GM12872 (cell line): Measurements from ENCODE around the gene PTPN4.
A peak's percentile ranks its signal among the peaks of the same experiment; 100 is the strongest.

ENCODE experiments used
- TF ChIP-seq, protein P1 (sequence below): IDR thresholded peaks from 3 replicates; pipeline ENCODE4 v1.5.1; 2011; ENCODE audit warnings: low read depth, mild to moderate bottlenecking, low read length, moderate library complexity; ENCODE audit not compliant: insufficient read depth

PTPN4 gene

DNA sequence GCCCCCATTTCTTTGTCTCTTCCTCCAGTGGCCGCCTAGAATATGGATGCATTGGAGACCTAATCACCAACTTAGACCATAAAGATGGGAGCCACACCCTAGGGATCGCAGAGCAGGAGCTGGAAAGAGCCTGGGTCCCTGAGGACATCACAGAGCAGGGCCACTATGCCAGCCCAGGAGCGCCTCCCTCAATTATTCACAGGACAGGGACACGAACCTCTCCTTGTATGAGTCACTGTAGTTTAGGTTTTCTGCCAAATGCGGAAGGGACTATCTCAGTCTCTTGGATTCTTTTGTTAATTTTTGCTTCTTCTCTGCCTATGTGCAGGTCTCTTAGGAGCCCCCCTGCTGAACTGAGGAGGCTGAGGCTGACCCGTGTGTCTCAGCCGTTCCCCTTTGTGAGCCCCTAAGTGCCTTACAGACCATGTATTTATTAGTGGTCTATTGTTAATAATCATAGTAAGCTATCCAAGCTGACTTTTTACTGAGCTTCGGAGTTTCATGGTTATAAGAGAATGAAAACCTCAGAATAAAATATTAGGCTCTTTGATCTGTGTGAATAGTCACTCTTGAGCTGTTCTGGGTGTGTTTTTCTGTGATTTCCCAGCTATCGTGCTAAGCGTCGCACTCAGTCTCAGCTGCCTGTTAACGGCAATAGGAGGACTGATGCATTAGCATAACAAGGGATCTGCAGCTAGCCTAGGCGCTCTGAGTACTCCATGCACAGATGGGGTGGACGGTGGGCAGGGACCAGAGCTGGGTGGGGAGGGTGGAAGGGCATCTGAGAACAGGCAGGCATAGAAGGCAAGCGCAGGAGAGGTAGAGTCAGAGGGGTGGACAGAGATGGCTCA, 12.7 kb upstream of the PTPN4 start:
- TF ChIP-seq, protein P1, sequence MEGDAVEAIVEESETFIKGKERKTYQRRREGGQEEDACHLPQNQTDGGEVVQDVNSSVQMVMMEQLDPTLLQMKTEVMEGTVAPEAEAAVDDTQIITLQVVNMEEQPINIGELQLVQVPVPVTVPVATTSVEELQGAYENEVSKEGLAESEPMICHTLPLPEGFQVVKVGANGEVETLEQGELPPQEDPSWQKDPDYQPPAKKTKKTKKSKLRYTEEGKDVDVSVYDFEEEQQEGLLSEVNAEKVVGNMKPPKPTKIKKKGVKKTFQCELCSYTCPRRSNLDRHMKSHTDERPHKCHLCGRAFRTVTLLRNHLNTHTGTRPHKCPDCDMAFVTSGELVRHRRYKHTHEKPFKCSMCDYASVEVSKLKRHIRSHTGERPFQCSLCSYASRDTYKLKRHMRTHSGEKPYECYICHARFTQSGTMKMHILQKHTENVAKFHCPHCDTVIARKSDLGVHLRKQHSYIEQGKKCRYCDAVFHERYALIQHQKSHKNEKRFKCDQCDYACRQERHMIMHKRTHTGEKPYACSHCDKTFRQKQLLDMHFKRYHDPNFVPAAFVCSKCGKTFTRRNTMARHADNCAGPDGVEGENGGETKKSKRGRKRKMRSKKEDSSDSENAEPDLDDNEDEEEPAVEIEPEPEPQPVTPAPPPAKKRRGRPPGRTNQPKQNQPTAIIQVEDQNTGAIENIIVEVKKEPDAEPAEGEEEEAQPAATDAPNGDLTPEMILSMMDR: no peak

DNA sequence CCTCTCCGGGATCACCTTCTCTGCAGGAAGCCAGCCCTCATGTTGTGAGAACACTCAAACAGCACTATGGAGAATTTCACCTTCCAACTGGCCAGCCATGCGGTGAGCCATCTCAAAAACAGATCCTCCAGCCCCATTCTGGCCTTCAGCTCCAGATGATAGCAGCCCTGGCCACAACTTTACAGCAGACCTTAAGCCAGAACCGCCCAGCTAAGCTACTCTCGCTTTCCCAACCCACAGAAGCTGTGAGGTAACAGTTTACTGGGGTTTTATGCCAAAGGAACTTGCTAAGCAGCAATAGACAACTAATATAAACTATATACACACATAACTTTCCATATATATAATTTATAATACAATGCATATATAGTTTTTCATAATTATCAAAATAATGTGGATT, 11.6 kb upstream of the PTPN4 start:
- TF ChIP-seq, protein P1: no peak

DNA sequence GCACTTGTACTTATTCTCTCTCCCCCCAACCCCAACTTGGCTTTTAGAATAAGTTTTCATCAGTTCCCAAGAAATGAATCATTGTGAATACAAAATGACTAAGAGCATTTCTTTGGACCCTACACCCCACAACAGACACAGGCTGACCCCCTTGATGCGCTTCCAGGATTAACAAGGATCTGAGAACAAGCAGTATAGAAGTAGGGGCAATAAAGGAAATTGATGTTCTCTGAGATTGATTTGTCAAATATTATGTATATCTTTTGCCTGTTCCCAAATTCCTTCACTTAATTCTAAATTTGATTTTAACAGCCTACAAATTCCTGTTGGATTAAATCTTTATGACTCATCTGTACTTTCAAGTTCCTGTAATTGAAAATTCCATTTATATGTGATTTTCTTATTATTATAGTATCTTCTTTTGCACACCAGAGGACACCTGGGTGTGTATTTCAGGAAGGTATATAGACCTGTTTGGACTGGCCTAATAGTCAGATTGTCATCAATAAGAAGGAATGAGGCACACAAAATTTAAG, 10.2 kb upstream of the PTPN4 start:
- TF ChIP-seq, protein P1: no peak

DNA sequence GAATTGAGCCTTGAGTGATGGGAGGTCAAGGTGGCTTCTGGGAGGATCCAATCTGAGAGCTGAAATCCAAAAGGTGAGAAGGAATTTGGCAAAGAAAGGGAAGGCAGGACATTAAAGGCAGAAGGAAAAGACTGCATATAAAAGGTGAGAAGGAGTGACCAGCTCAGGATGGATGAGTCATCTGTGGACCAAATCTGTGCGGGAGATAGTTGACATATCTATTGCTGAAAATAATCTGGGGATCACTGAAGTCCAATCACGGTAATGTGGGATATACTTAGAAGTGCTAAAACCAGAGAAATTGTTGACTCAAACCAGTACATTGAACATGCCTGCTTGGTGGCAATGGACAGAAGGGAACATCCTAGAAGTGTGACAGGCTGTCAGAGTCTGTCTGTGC, 8.0 kb upstream of the PTPN4 start:
- TF ChIP-seq, protein P1: no peak

DNA sequence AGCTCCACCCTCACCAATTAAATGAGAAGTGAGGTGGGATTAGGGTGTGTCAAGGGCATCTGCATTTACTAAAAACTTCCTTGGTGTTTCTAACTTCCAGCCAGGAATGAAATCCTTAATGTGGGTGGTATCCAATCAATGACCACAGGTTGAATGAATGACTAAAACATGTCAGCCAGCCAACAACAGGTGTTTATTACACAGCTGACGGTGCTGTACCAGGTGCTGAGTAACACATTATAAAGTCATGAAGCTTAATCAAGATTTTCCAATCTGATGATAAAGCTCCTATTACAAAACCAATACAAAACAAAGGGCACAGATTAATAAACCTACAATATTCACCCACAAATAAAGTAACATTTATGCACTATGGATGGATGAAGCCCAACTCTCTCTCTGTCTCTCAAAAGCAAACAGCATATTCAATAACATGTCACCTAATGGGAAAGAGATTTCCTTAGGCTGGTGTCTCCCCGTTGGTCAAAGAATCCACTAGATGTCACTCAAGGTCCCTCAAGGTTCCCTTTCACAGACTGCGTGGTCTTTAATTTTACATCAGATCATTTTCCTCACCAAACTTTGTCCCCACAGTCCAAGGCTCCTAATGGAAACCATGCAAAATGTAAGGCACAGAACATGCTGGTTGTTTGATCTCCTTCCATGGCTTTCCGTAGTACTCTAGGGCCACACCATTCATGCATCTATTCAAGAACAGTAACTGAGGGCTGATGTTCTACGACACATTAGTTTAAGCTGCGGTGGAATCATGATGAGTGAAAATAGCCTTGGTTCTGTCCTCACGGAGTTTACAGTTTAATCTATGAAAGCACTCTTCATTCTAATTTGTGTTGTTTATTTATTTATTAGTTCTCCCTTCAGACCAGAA, 6.4 kb upstream of the PTPN4 start:
- TF ChIP-seq, protein P1: peak; percentile 72

DNA sequence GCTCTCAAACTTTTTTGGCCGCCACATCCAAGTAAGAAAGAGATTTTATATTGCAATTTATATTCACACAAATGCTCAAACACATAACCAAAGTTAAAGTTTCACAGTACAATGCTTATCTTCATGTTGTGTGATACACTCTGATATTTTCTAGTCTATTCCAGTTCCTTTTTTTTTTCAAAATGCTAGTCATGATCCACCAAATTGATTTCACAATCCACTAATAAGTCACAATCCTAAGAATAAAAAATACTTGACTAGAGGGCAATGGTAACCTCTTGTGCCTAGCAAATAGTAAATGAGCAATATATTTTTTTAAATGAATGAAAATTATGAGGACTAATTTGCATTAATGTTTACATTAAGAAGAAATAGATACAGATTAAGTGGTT, 5.8 kb upstream of the PTPN4 start:
- TF ChIP-seq, protein P1: no peak

DNA sequence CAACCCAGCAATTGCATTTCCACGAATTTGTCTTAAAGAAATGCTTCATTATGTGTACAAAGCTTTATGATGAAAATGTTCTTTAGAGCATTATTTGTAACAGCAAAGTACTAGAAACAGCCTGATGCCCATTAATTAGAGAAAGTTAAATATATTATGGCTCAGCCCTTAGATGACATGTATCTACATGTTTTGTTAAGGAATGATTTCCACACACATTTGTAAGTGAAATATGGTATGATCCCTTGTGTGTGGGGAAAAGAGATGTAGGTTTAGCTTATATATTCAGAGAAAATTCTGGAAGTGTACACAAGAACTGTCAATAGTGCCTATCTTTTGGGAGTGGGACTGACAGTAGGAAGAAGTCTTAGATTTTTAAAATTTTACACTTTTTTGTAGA, 3.8 kb upstream of the PTPN4 start:
- TF ChIP-seq, protein P1: no peak
